ENCODE data around the gene INSC.

DNA sequence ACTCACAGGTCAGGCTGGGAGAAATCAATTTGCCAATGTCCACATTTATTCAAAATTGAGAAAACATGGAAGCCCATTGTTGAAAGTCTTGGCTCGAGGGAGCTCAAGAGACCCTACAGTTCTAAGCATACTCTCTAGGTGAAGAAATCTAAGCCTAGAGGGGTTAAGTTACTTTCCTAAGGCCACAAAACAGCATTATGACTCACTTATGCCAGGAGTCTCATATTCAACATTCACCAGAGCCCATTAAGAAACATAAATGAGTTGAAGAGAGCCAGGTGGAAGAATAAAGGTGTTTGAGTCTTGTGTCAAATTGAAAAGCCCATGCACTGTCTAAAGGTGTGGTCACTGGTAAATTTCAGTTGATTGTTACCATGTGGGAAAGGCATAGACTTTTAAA is 108.1 kb downstream of the INSC start:
- TF ChIP-seq EZH2phosphoT487 (IDR thresholded peaks at IDR 0.05; ENCODE audit: borderline replicate concordance) = no peak
- TF ChIP-seq, protein P1, sequence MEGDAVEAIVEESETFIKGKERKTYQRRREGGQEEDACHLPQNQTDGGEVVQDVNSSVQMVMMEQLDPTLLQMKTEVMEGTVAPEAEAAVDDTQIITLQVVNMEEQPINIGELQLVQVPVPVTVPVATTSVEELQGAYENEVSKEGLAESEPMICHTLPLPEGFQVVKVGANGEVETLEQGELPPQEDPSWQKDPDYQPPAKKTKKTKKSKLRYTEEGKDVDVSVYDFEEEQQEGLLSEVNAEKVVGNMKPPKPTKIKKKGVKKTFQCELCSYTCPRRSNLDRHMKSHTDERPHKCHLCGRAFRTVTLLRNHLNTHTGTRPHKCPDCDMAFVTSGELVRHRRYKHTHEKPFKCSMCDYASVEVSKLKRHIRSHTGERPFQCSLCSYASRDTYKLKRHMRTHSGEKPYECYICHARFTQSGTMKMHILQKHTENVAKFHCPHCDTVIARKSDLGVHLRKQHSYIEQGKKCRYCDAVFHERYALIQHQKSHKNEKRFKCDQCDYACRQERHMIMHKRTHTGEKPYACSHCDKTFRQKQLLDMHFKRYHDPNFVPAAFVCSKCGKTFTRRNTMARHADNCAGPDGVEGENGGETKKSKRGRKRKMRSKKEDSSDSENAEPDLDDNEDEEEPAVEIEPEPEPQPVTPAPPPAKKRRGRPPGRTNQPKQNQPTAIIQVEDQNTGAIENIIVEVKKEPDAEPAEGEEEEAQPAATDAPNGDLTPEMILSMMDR (IDR thresholded peaks at IDR 0.05 in 2 of 3, conservative IDR thresholded peaks at IDR 0.05 in 1 of 3; ENCODE audit: borderline replicate concordance in 1 of 3, insufficient read depth in 1 of 3, low read depth in 2 of 3, low read length in 2 of 3) = no peak
- TF ChIP-seq RAD21 (IDR thresholded peaks at IDR 0.05; ENCODE audit: low read depth) = no peak
- TF ChIP-seq EZH2 (IDR thresholded peaks at IDR 0.05) = no peak
- TF ChIP-seq ZFX (IDR thresholded peaks at IDR 0.05) = no peak
- no peak for TF ChIP-seq JUND (IDR thresholded peaks at IDR 0.05)
- TF ChIP-seq POLR2A (IDR thresholded peaks at IDR 0.05; ENCODE audit: borderline replicate concordance, extremely low read depth, insufficient read depth, insufficient read length) = no peak

Data from HCT116 (cell line).